Vagina (tissue), 2 donors: ENCODE results near the gene HCFC1R1. TPM values are rescaled to one million over a fixed set of nuclear protein-coding genes. Genes with fewer than 3 reads are reported as not detected.
"Not testable (repeated sequence)": the region's sequence is repeated elsewhere in the genome, so short reads cannot be mapped to it uniquely, and the experiment has no call there.

Experiments used
- DNase-seq, 2 donors: peaks; one replicate each; pipeline ENCODE4 v3.0.0-alpha.2; 2017; ENCODE audit errors: extremely low spot score in 2 of 2
- H3K27ac ChIP-seq: fragments of 200-600 bp; sonication (generic); one replicate; pipeline ENCODE4 v1.5.1; 2019
- H3K27me3 ChIP-seq: fragments of 200-600 bp; sonication (generic); one replicate; pipeline ENCODE4 v1.5.1; 2019
- H3K36me3 ChIP-seq, 2 donors: fragments of 200-600 bp; sonication (generic); one replicate each; pipeline ENCODE4 v1.5.1; 2017 to 2019
- H3K4me1 ChIP-seq: fragments of 200-600 bp; sonication (generic); one replicate; pipeline ENCODE4 v1.5.1; 2019
- H3K4me3 ChIP-seq, 2 donors: fragments of 200-600 bp; sonication (generic); 1 replicate in 1 of 2; 2 replicates in 1 of 2; pipeline ENCODE4 v1.5.1; 2016 to 2019
- H3K9me3 ChIP-seq: fragments of 200-600 bp; sonication (generic); one replicate; pipeline ENCODE4 v1.5.1; 2019
- POLR2A ChIP-seq, 2 donors: fragments of 450-650 bp; IDR thresholded peaks; one replicate each; pipeline ENCODE4 v1.6.1; 2017; ENCODE audit warnings: antibody characterized with exemption in 2 of 2, mild to moderate bottlenecking in 2 of 2, moderate library complexity in 2 of 2
- POLR2AphosphoS5 ChIP-seq, 2 donors: sonication (generic); formaldehyde crosslinking; IDR thresholded peaks; one replicate each; pipeline ENCODE4 v1.9.0; 2017; ENCODE audit warnings: antibody characterized with exemption in 2 of 2, mild to moderate bottlenecking in 2 of 2, low read depth in 1 of 2; ENCODE audit not compliant: insufficient read depth in 1 of 2
- intact Hi-C: fragments of 100-400 bp; cut with DNase I; formaldehyde crosslinking; loops from one replicate; pipeline ENCODE4 v1.15.1; 2023
- total RNA-seq: library from RNA; depleted of rRNA; stranded (reverse); fragments of >200 nt; gene quantifications from one replicate; pipeline ENCODE4 v1.2.3, GENCODE V29; 2016
- TF ChIP-seq, protein P1 (sequence below), 3 experiments: fragments of 450-650 bp in 2 of 3; fragments of 200-600 bp in 1 of 3; sonication (generic) in 1 of 3; IDR thresholded peaks; one replicate each; pipeline ENCODE4 v1.5.1; 2017 to 2019; ENCODE audit warnings: antibody characterized with exemption in 3 of 3, mild to moderate bottlenecking in 2 of 3, moderate library complexity in 2 of 3

The HCFC1R1 gene, protein sequence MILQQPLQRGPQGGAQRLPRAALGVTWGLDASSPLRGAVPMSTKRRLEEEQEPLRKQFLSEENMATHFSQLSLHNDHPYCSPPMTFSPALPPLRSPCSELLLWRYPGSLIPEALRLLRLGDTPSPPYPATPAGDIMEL
- total RNA-seq: 39.0 TPM

GRCh38 chr16:3023669-3024478 lies at the start of gene HCFC1R1, which contains the start of gene THOC6:
TSS of gene HCFC1R1 (minus strand) at chr16:3023942. CDS start at chr16:3023941, 1 bp downstream.
TSS of gene THOC6 (plus strand) at chr16:3024035. CDS start at chr16:3024327, 292 bp downstream.
- TF ChIP-seq POLR2A (IDR thresholded peaks at IDR 0.05) (peak in 1 of 2 donors; percentile 37), POLR2AphosphoS5 (IDR thresholded peaks at IDR 0.05; ENCODE audit: insufficient read depth in 1 of 2, low read depth in 1 of 2) (peak; percentile 93)
- TF ChIP-seq, protein P1, sequence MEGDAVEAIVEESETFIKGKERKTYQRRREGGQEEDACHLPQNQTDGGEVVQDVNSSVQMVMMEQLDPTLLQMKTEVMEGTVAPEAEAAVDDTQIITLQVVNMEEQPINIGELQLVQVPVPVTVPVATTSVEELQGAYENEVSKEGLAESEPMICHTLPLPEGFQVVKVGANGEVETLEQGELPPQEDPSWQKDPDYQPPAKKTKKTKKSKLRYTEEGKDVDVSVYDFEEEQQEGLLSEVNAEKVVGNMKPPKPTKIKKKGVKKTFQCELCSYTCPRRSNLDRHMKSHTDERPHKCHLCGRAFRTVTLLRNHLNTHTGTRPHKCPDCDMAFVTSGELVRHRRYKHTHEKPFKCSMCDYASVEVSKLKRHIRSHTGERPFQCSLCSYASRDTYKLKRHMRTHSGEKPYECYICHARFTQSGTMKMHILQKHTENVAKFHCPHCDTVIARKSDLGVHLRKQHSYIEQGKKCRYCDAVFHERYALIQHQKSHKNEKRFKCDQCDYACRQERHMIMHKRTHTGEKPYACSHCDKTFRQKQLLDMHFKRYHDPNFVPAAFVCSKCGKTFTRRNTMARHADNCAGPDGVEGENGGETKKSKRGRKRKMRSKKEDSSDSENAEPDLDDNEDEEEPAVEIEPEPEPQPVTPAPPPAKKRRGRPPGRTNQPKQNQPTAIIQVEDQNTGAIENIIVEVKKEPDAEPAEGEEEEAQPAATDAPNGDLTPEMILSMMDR (IDR thresholded peaks at IDR 0.05): no peak

GRCh38 chr16:3073448-3073847 lies 49.7 kb upstream of the HCFC1R1 start:
- no peaks in the 10 kb centered on the region for H3K36me3 ChIP-seq
- no peak overlapping the region for H3K4me3 ChIP-seq
- TF ChIP-seq POLR2AphosphoS5 (IDR thresholded peaks at IDR 0.05; ENCODE audit: insufficient read depth in 1 of 2, low read depth in 1 of 2): no peak
- no peak for TF ChIP-seq POLR2A (IDR thresholded peaks at IDR 0.05)
- intact Hi-C loops: no loop called here
- DNase-seq: peak in 1 of 2 donors; percentile 74
- H3K4me1 ChIP-seq: no peaks in the 10 kb centered on the region
- H3K9me3 ChIP-seq: no peaks in the 10 kb centered on the region
- H3K27me3 ChIP-seq: no peaks in the 10 kb centered on the region
- H3K27ac ChIP-seq: no peak overlapping the region

More at GRCh38 chr16:3023669-3024478, at the start of gene HCFC1R1, which contains the start of gene THOC6:
- intact Hi-C loops: no loop called here
- Histone ChIP-seq H3K36me3 (peaks cover 0 to 3% of the 10 kb centered on the region in 2 donors), H3K27ac (peak within 1 kb of the TSS; percentile 96), H3K4me3 (peak within 1 kb of the TSS; percentile 68 to 76), H3K9me3 (no peaks in the 10 kb centered on the region), H3K4me1 (peaks cover 62% of the 10 kb centered on the region), H3K27me3 (no peaks in the 10 kb centered on the region)
- DNase-seq: peak in 1 of 2 donors; percentile 97

DNA sequence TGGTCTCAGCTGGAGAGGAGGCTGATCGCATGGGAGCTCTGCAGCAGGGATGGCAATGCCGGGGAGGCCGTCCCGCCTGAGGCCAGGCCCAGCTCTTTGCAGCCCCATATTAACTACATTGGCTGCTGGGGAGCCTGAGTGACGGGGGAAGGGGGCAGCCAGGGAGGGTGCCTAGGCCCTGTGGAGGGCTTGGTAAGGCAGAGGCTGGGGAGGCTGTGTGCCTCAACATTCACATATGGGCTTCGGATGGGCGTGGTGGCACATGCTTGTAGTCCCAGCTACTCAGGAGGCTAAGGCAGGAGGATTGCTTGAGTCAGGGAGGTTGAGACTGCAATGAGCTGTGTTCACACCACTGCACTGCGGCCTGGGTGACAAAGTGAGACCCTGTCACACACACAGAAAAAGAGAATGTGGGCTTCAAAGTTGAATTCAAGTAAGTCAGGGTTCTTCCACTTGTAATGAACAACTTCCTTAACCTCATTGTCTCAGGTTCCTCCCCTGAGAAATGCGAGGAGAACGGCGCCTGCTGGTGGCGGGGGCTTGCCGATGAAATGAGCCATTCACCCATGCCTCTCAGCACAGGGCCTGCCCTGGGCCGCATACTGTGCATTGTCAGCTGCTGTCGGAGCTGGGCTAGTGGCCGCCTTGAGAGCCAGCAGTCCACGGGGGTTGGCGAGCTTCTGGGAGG lies 49.0 kb upstream of the HCFC1R1 start:
- H3K9me3 ChIP-seq, H3K4me1 ChIP-seq, DNase-seq, H3K27me3 ChIP-seq, H3K4me3 ChIP-seq, intact Hi-C loops, H3K27ac ChIP-seq, H3K36me3 ChIP-seq: not testable (repeated sequence)

DNA sequence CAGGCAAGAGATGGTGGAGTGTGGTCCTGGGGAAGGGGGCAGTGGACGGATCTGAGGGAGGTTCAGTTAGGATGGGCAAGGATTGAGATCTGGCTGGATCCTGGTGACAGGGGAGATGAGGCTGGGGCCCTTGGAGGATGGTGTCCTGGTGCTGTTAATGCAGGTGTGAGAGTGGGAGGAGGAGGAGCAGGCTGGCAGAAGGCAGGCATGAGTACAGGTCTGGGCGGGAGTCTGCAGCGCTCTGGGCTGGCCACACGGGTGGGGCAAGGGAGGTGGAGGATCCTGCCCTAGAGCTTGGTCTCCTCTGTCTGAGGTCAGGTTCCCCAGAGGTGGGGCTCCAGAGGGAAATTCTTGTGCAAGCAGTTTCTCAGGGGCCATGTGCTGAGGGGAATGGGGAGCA lies 48.4 kb upstream of the HCFC1R1 start:
- H3K27ac ChIP-seq, H3K36me3 ChIP-seq: not testable (repeated sequence)

GRCh38 chr16:3071655-3072054 lies 47.9 kb upstream of the HCFC1R1 start:
- H3K27ac ChIP-seq: no peak overlapping the region
- no peaks in the 10 kb centered on the region for H3K36me3 ChIP-seq
- peak in 1 of 2 donors; percentile 81 for DNase-seq
- no peaks in the 10 kb centered on the region for H3K9me3 ChIP-seq
- TF ChIP-seq POLR2AphosphoS5 (IDR thresholded peaks at IDR 0.05; ENCODE audit: insufficient read depth in 1 of 2, low read depth in 1 of 2): no peak
- TF ChIP-seq, protein P1 (IDR thresholded peaks at IDR 0.05): no peak
- TF ChIP-seq POLR2A (IDR thresholded peaks at IDR 0.05): no peak
- H3K27me3 ChIP-seq: no peaks in the 10 kb centered on the region
- no peaks in the 10 kb centered on the region for H3K4me1 ChIP-seq
- intact Hi-C loops: no loop called here
- no peak overlapping the region for H3K4me3 ChIP-seq

More for the DNA sequence above, 48.4 kb upstream of the HCFC1R1 start:
- H3K9me3 ChIP-seq, intact Hi-C loops, H3K4me1 ChIP-seq, DNase-seq, H3K27me3 ChIP-seq, H3K4me3 ChIP-seq: not testable (repeated sequence)

DNA sequence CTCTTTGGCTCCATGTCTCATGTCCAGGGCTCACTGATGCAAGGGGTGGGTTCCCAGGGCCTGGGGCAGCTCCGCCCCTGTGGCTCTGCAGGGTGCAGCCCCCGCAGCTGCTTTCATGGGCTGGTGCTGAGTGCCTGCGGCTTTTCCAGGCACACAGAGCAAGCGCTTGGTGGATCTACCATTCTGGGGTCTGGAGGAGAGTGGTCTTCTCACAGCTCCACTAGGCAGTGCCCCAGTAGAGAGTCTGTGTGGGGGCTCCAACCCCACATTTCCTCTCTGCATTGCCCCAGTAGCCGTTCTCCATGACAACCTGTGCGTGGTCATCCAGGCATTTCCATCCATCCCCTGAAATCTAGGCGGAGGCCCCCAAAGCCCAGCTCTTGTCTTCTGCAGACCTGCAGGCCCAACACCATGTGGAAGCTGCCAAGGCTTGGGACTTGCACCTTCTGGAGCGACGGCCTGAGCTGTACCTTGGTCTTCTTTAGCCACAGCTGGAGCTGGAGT lies 46.9 kb upstream of the HCFC1R1 start:
- TF ChIP-seq POLR2A (IDR thresholded peaks at IDR 0.05) (no peak), POLR2AphosphoS5 (IDR thresholded peaks at IDR 0.05; ENCODE audit: insufficient read depth in 1 of 2, low read depth in 1 of 2) (no peak)
- TF ChIP-seq, protein P1 (IDR thresholded peaks at IDR 0.05): no peak
- Histone ChIP-seq H3K9me3 (no peaks in the 10 kb centered on the region), H3K4me1 (peaks cover 5% of the 10 kb centered on the region), H3K27me3 (no peaks in the 10 kb centered on the region), H3K4me3 (no peak overlapping the region), H3K27ac (no peak overlapping the region), H3K36me3 (no peaks in the 10 kb centered on the region)
- intact Hi-C loops: no loop called here
- DNase-seq: no peak

- intact Hi-C loops: not testable (repeated sequence)
These were observed 45.4 kb upstream of the HCFC1R1 start for GRCh38 chr16:3069146-3069545.

More at GRCh38 chr16:3069146-3069545, 45.4 kb upstream of the HCFC1R1 start:
- H3K4me1 ChIP-seq: peaks cover 14% of the 10 kb centered on the region
- not testable (repeated sequence) for H3K27ac ChIP-seq, DNase-seq, H3K36me3 ChIP-seq, H3K9me3 ChIP-seq, H3K27me3 ChIP-seq, H3K4me3 ChIP-seq
